GM21381 (cell line): ENCODE results near the gene SPO11.

Source experiments
- ATAC-seq: cut with Tn5 transposase; IDR thresholded peaks from one replicate; pipeline ENCODE4 v1.9.1; 2021; ENCODE audit warnings: mild to moderate bottlenecking, moderate library complexity; ENCODE audit not compliant: unreplicated experiment

Gene SPO11

DNA sequence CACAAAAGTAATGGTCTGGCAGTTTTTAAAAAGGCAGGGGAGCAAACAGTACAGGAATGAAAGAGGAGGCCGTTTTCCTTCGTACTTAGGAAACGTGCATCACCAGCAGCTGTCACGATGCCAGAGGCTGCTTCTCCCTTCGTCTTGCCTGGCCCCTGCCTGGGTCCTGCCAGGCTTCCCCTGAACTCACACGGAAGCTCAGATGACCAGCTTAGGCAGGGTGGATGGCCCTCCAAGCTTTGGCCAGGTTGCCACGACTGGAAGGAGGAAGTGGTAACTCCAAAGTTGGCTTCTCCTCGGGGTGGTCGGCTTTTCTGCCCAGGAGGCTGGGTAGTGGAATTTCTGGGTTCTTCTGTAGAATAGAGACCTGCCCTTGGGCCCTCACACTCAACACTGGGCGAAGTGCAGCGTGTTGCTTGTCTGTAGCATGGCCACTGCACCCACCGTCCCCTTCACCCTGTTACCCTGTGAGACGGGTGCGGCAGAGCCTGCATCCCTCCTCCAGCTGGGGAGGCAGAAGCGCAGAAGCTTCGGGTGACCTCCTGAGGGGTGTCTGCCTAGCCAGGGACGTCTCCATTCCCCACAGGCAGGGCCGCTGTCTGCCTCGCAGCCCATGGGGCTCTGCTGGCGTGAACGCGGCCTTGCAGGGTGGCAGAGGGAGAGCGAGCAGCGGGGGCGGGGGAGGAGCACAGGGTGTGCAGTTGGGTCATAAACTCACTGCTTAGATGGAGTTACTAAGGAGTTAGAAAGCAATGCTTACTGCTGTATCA, 43.2 kb downstream of the SPO11 start:
- ATAC-seq: no peak

DNA sequence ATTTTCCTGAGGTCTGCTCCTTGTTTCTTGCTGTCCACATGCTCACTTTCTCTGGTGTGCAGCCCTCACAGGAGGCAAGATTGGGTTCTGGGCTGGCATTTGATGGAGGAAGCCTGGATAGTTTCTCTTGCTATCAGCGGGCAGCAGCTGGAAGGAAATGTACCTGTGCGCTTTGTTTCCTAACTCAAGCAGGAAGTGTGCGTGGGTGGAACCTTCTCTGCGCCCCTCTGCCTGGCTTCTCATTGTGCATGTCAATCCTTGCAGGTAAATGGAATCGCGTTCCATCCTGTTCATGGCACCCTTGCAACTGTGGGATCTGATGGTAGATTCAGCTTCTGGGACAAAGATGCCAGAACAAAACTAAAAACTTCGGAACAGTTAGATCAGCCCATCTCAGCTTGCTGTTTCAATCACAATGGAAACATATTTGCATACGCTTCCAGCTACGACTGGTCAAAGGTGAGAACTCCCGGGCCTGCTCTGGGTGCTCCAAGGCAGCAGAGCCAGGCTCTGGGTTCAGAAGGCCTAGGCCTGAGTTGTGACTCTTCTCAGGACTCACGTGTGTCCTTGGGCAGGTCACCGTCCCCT, 44.8 kb downstream of the SPO11 start:
- no peak for ATAC-seq

DNA sequence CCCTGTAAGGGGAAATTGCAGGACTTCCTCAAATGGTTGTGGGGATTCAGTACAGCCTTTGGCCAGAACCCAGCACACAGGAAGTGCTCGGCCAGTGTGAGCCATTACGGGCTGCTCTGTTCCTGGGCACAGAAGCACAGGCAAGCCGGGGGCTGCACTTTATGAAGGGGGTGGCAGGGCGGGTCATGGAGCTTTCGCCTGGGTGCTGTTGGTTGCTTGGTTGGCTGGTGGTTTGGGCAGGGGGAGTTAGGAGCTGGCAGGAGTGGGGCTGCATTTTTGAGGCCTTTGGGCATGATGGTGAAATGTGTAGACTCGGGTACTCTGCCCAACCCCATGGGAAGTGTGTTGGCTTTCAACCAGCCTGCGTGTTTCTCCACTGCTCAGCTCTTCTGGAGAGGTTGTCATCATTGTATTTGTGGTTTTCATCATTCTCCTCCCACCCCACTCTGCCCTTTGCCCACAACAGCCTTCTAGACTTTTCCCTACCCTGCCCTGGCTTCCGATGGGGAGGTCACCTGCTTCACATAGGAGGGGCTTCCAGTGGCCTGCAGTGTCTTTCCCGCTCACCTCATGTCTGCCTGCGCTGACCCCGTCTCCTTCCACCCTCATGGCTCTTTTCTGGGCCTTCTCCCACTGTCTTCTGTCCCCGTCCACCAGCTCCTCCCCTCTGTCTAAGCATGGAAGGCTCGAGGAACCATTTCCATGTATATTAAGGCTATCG, 45.5 kb downstream of the SPO11 start:
- ATAC-seq: no peak

DNA sequence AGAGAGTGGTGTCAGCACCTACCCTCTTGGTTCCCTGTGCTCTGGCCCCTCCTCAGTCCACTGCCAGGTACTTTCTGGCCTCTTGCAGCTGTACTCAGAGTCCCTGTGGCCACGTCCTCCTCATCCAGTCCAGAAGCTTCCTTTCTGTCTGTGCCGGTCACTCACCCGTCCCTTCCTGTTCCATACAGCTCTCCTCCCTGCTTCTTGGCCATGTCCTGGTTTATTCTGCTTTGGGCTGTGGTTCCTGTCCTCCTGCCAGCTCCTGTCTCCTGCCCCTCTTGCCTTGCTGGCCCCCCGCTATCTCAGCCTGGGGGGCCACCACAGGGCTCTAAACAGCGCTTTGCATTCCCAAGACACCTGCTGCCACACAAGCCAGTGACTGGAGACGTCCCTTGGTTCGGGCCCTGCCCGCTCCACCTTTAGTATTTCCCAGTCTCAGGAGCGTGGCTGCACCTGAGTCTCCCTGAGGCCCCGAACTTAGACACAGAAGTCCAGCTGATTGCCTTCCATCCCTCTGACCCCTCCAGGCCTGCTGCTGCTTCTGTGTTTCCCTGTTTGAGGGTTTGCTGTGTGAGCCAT, 46.1 kb downstream of the SPO11 start:
- ATAC-seq: no peak

DNA sequence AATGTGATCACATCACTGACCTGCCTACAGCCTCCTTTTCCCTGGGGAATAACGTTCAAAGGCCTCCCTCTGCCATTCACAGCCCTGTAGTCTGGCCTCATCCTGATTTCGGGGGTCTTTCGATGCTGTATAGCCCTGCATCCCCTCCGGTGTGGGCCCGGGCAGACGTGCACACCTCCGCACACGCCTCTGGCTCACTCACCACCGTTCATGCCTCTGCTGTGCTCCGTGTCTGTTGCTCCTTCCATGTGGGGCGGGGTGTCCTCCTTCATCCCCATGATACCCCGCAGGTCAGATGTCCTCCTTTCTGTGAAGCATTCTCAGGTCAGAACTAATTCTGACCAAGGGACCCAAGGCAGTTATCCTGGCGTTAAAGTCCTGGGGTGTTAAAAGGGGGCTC, 47.7 kb downstream of the SPO11 start:
- ATAC-seq: no peak

DNA sequence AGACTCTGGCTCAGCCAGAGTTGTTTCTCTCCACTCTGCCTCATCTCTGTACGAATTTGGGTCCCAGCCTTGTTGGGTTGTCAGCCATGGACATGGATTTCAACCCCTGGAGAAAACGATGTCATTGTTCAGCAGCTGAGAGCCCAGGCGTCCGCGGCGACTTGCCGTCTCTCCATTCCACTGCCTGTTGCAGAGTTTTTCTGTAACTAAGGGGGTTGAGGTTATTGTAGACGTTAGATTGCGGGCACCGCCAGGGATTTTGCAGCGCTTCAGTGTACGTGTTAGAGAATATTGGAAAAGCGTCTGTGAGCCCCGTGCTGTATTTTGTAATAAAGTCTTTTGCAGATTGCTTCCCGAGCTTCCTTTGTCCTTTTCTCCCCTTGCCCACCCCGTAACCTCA, 48.5 kb downstream of the SPO11 start:
- ATAC-seq: no peak

DNA sequence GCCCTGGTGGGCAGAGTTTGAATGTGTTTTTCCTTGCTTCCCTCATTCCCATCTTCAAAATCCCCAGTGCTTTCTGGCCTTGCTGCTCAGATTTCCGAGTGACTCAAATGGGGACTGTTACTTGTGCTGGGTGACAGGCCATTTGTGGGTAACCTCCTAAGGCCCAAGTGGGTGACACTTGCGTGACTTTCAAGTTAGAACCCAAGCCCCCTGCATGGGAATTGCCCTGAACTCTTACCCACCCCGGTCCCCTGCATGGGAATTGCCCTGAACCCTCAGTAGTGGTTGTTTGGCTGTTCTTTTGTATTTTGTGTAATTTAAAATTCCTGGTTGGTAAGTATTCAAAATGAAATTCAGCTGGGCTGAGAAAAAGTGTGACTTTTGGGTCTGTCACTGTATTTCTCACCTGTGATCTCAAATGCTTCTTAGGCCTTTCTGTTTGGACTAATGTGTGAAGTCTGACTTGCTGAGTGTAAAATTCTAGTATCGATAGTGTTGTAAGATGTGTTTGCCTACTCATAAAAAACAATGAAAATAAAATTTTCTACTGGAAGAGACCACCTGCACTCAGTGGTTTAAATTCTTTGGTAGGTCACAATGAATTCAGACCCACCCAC, 49.2 kb downstream of the SPO11 start:
- no peak for ATAC-seq

DNA sequence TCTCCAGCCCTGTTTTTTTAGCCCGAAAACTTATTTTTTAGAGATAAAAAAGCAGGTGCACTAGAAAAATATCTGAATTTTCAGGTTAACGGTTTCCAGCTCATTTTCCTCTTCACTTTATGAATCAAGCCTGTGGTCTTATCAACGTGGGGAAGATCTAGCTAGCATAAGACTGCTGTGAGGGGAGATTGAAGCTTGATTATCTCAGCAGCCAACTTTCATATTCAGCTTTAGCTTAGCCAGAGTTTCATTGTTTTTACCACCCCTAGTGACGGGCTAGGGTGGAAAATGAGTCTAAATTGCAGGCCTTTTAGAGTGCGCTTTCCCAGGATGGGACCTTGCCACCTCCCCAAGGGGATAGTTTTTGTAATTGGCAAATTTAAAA, 49.7 kb downstream of the SPO11 start:
- no peak for ATAC-seq

DNA sequence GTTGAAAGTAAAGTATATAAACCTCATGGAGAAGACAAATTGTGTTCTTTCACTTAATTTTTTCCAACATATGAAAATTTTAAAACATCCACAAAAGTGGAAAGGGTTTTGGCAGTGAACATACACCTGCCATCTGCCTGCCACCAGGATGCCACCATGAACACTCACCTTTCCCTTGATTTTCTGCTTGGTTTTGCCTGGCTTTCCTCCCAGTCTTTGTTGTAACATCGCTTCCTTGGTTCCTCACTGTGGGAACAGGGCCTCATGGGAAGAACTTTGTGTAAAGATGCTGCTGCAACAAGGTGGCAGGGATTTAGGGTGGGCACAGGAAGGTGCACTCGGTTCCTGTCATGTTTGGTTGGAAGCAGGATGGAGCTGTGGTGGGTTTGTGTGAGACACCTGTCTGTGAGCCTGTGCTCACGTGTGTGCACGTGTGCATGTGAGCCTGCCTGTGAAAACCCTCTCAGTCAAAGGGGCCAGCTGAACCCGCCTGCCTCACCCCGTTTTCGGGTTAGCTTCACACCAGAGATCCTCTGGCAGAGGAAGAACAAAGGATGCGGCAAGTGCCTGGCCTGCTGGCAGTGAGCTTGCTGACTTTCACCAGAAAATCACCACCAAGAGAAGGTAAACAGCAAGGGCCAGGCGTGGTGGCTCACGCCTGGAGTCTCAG, 50.6 kb downstream of the SPO11 start:
- ATAC-seq: no peak

DNA sequence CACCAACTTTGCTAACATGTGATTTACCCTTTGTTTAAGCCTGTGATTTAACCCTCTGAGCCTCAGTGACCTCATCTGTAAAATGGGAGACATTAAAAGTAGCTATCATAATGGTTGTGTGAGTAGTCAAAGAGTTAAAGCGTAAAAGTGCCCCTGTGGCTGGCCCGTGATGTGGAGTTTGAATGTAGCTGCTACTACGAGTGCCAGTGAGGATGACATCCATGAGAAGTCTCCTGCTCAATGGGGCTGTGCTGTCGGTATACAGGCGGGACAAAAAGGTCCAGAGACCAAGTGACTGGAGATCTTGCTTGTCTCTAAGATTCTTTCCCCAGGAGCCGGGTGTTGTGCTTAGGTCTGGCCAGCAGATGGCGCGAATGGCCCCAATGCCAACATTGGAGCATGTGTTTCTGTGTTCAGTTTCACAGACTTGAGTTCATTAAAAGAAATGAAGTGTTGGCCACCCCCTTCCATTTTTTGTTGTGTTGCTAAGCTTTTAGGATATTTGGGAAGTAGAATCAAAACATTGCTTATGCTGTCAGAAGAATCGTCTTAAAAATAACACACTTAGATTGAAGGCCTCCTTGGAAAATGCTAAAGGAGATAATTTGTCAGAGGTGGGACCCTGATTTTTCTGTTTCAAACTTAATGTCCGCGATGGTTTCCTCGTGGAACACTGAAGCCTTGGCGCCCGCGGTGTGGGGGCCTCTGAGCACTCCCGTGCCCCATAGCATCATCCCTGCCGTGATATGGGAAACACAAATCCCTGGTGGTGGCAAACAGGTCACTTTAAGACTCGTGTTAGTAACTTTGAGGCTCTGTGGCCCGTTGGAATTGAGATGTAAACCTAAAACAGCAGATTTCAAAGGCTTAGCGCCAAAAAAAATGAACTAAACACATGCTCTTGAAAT, 52.2 kb downstream of the SPO11 start:
- ATAC-seq: no peak

DNA sequence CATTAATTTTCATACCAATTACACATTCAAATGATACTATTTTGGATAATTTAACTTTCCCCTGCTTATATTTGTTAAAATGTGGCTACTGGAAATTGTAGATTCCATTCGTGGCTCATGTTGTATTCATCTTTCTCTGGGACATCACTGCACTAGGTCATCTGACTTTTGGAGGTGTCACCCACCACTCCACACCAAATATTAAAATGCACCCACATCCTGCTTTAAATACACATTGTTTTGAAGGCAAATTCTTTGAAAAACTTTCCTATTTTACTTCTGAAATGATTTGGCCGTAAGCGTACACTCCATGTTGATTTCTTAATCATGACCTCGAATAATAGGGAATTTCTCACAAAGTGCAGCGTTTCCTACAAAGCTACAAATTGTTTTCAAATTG, 52.9 kb downstream of the SPO11 start:
- ATAC-seq: no peak

DNA sequence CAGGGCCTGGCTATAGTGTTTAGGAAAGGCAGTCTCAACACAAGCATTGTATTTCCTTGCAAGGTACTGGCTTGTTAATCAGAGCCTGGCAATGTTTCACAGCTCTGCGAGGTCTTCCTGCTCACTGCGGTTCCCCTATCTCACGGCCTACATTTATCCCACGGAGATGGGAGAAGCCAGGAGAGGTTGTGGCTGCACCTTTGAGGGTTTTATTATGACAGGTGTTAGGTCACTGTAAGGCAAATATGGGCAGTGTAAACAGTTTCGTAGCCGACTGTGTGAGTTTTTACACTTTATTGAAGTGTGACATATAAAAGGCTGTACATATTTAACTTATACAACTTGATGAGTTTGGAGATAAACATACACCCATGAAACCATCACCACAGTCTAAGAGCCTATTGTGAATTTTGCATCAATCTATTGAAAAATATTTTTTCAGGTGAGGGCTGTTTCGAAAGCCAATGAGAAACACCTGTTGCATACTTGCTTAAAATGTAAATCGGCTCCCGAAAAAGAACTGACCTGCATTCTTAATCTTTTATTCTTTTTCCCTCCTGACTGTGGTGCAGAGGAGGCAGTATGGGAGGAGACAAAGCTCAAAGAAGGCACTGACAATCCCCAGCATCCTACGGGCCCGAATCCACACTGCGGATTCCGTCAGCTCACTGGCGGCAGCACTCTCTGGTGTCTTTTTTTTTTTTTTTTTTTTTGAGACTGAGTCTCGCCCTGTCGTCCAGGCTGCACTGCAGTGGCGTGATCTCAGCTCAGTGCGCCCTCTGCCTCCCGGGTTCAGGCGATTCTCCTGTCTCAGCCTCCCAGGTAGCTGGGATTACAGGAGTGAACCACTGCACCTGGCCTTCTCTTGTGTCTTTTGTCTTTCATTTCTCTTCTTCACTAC, 54.1 kb downstream of the SPO11 start:
- ATAC-seq: no peak

DNA sequence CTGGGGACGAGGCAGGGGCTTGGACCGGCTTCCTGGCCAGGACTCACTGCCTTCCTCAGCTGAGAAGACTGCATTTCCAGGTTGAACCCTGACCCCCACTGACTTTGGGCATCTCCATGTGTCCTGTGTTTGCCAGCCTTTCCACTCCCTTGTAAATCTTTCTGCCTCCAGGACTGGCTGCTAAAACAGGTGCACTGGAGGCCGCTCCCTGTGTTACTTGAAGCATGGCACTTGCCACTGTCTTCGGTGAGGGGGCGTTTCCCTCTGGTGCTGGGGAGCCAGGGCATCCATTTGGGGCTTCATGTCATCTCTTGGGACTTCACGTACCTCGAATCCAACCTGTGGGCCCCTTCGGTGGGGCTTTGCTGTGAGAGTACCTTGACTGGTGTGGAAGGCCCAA, 54.9 kb downstream of the SPO11 start:
- ATAC-seq: no peak

DNA sequence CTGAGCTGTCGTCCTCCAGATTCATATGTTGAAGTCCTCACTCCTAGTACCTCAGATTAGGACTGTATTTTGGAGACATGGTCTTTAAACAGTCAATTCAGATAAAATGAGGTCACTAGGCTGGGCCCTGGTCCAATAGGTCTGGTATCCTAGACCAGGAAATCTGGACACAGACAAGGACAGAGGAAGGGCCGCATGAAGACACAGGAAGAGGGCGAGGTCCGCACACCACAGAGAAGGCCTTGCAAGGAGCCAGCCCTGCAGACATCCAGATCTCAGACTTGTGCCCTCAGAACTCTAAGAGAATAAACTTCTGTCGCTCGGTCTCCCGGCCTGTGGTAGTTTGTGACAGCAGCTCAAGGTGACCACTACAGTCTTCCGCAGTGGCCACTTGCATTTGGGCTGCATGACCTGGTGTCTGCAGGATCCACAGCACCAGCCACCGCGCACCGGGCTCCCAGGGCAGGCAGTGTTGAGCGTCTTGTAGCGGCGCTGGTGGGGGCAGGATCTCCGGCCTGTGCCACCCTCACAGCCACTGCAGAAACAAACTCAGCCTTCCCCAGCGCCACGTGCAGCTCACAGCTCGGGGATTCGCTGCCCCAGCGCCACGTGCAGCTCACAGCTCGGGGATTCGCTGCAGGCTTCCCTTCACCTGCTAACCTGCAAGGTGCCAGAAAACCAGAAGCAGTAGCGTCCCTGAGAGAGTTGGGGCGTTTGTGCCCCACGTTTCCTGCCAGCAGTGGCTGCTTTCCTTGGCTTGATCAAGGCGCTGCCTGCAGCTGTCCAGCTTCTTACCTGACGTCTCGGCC, 55.6 kb downstream of the SPO11 start:
- no peak for ATAC-seq

DNA sequence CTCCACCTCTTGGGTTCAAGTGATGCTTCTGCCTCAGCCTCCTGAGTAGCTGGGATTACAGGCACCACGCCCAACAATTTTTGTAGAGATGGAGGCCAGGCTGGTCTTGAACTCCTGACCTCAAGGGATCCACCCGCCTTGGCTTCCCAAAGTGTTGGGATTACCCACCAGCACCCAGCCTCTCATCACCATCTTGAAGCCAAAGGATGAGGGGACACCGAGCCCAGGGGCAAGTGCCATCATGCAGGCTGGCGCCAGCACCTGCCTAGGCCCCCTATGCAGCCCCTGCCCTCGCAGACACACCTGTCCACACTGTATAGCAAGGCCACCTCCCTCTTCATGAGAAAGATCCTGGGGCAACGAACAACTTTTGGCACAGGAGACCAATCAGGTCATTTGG, 56.3 kb downstream of the SPO11 start:
- no peak for ATAC-seq

DNA sequence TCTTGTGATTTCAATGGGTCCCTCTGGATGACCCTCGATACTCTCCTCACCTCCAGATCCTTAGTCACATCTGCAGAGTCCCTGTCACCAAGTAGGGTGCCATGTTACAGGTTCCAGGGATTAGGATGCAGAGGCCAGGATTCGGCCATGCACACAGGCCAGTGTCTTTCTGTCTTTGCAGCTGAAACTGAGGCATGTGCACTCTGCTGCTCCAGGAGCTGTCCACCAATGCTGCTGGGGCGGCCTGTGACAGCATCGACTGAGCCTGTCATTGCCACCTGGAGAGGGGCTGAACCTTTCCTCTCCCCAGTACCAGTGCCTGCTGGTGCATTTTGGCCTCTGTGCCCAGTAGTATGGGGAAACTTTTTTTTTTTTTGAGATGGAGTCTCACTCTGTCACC, 57.2 kb downstream of the SPO11 start:
- no peak for ATAC-seq

DNA sequence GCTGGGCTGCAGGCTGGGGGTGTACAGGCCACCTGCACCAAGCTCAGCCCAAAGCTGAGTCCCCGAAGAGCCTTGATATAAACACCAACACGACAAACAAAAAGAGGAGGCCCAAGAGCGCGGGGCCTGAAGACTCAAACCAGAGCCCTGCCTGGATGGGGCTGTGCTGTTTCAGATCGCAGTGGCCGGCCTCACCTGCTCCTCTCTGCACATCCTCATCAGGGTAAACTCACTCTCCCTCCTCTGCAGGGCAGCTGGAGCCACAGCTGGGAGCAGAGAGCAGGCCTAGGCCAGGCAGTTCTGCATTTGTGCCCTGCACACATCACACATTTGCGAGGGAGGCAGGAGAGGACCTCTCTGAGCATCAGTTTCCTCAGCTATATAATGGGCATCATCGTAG, 57.9 kb downstream of the SPO11 start:
- ATAC-seq: no peak

DNA sequence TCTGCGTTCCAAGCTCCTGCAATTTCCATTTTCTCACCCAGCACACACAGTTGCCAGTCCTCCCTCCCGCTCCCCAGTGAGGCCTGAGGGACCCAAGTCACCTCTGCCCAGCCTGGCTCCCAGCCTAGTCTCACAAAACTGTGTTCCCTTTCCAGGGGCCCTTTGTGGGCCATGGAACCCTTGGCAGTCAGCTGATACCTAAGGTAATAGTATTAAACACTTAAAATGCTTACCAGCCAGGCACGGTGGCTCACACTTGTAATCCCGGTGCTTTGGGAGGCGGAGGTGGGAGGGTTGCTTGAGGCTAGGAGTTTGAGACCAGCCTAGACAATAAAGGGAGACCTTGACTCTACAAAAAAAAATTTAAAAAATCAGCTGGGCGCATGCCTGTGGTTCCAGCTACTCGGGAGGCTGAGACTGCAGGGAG, 58.4 kb downstream of the SPO11 start:
- ATAC-seq: no peak
